Lung (tissue), 12 donors: ENCODE measurements around the gene SYCP1. TPM values are rescaled to one million over a fixed set of nuclear protein-coding genes. Genes with fewer than 3 reads are reported as not detected.
"Not testable (repeated sequence)": the region's sequence is repeated elsewhere in the genome, so short reads cannot be mapped to it uniquely, and the experiment has no call there.

Experiments used
- ATAC-seq: fragments of 200-7000 bp; cut with Tn5 transposase; one replicate; pipeline ENCODE4 v1.9.1; 2020; ENCODE audit warnings: moderate number of reproducible peaks; ENCODE audit not compliant: insufficient read depth, low FRiP score
- DNase-seq, 3 donors: peaks; one replicate each; pipeline ENCODE4 v3.0.0-alpha.2; 2013 to 2017
- H3K27ac ChIP-seq, 2 donors: one replicate each; pipeline ENCODE4 v1.5.1; 2013; ENCODE audit warnings: mild to moderate bottlenecking in 2 of 2, moderate library complexity in 2 of 2, control low read depth in 1 of 2, inconsistent platforms in 1 of 2, low read depth in 1 of 2, low read length in 1 of 2
- H3K27me3 ChIP-seq, 3 donors: one replicate each; pipeline ENCODE4 v1.5.1; 2013; ENCODE audit warnings: low read length in 2 of 3; ENCODE audit not compliant: control insufficient read depth in 3 of 3, insufficient read depth in 3 of 3
- H3K36me3 ChIP-seq, 4 donors: one replicate each; pipeline ENCODE4 v1.5.1; 2013; ENCODE audit warnings: low read length in 4 of 4, mild to moderate bottlenecking in 1 of 4, moderate library complexity in 1 of 4; ENCODE audit not compliant: control insufficient read depth in 4 of 4, insufficient read depth in 4 of 4
- H3K4me1 ChIP-seq, 5 donors: one replicate each; pipeline ENCODE4 v1.5.1; 2013; ENCODE audit warnings: low read length in 5 of 5, mild to moderate bottlenecking in 2 of 5, moderate library complexity in 1 of 5; ENCODE audit not compliant: control insufficient read depth in 5 of 5, insufficient read depth in 5 of 5
- H3K4me3 ChIP-seq: one replicate; pipeline ENCODE4 v1.5.1; 2013; ENCODE audit warnings: mild to moderate bottlenecking, control low read depth, moderate library complexity
- H3K9ac ChIP-seq, 2 donors: one replicate each; pipeline ENCODE4 v1.5.1; 2013; ENCODE audit warnings: low read length in 2 of 2, control low read depth in 1 of 2; ENCODE audit not compliant: insufficient read depth in 1 of 2
- H3K9me3 ChIP-seq, 4 donors: one replicate each; pipeline ENCODE4 v1.5.1; 2013; ENCODE audit warnings: low read length in 3 of 4, mild to moderate bottlenecking in 1 of 4, moderate library complexity in 1 of 4; ENCODE audit not compliant: control insufficient read depth in 4 of 4, insufficient read depth in 3 of 4
- WGBS, 2 donors: extraction: QIAGEN DNeasy Blood & Tissue Kit; methylation state at CpG; one replicate each; pipeline ENCODE4 v1.1.7; 2013; 5-methylcytosine and 5-hydroxymethylcytosine counted together
- polyA plus RNA-seq, 2 donors: library from polyadenylated mRNA; stranded (reverse); fragments of 200-250 nt; gene quantifications; one replicate each; pipeline ENCODE4 v1.2.1, GENCODE V29; 2013
- total RNA-seq, 2 donors: library from RNA; depleted of rRNA in 1 of 2; stranded (reverse); fragments of >200 nt in 1 of 2; gene quantifications; one replicate each; pipeline ENCODE4 v1.2.1, GENCODE V29; 2014 to 2021
- TF ChIP-seq, protein P1 (sequence below): IDR thresholded peaks from 2 replicates; pipeline ENCODE4 v1.5.1; 2012; ENCODE audit warnings: mild to moderate bottlenecking; ENCODE audit errors: control extremely low read depth, extremely low read depth
- donor health status: control.
- donor health status: control.
- donor health status: Bipolar disorder and iron deficiency.
- donor health status: healthy.
- donor health status: DM: yes; HTN: yes; CAD: no.

Gene SYCP1
- total and polyA plus RNA-seq, 4 donors, result 0.09 TPM; not detected in 3

DNA sequence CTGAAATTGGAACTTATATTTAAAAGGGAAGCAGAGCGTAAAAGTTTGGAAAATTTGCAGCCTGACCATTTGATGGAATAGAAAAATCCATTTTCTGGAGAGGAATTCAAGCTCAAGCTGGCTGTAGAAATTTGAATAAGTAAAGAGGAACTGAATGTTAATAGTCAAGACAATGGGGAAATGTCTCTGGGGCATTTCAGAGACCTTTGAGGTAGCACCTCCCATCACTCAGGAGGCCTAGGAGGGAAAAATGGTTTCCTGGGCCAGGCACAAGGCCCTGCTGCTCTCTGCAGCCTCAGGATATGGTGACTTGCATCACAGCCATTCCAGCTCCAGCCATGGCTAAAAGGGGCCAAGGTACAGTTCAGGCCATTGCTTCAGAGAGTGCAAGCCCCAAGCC lies 157.3 kb downstream of the SYCP1 start:
- H3K9ac ChIP-seq, result no peak overlapping the region
- no peak for ATAC-seq
- TF ChIP-seq, protein P1, sequence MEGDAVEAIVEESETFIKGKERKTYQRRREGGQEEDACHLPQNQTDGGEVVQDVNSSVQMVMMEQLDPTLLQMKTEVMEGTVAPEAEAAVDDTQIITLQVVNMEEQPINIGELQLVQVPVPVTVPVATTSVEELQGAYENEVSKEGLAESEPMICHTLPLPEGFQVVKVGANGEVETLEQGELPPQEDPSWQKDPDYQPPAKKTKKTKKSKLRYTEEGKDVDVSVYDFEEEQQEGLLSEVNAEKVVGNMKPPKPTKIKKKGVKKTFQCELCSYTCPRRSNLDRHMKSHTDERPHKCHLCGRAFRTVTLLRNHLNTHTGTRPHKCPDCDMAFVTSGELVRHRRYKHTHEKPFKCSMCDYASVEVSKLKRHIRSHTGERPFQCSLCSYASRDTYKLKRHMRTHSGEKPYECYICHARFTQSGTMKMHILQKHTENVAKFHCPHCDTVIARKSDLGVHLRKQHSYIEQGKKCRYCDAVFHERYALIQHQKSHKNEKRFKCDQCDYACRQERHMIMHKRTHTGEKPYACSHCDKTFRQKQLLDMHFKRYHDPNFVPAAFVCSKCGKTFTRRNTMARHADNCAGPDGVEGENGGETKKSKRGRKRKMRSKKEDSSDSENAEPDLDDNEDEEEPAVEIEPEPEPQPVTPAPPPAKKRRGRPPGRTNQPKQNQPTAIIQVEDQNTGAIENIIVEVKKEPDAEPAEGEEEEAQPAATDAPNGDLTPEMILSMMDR, result no peak
- H3K9me3 ChIP-seq, result peaks cover 0 to 8% (median 0%) of the 10 kb centered on the region in 4 donors
- H3K36me3 ChIP-seq, result no peaks in the 10 kb centered on the region
- H3K4me1 ChIP-seq, result no peaks in the 10 kb centered on the region
- no peaks in the 10 kb centered on the region for H3K27me3 ChIP-seq
- H3K4me3 ChIP-seq, result no peak overlapping the region
- no peak for DNase-seq
- no peak overlapping the region for H3K27ac ChIP-seq
- WGBS, 2 donors, result 96 to 97% methylated on average over 1 of the region's 1 CpG

DNA sequence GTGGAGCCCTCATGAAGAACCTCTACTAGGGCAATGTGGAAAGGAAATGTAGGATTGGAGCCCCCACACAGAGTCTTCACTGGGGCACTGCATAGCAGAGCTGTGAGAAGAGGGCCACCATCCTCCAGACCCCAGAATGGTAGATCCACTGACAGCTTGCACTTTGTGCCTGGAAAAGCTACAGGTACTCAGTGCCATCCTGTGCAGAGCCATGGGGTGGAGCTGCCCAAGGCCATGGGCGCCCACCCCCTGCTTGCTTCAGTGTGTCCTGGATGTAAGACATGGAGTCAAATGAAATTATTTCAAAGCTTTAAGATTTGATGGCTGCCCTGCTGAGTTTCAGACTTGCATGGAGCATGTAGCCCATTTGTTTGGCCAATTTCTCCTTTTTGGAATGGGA lies 157.8 kb downstream of the SYCP1 start:
- no peak overlapping the region for H3K27ac ChIP-seq
- WGBS, 2 donors, result 78 to 91% methylated on average over 1 of the region's 1 CpG
- no peak overlapping the region for H3K9ac ChIP-seq
- H3K4me1 ChIP-seq, result no peaks in the 10 kb centered on the region
- no peaks in the 10 kb centered on the region for H3K27me3 ChIP-seq
- no peak overlapping the region for H3K4me3 ChIP-seq
- H3K9me3 ChIP-seq, result peaks cover 0 to 8% (median 0%) of the 10 kb centered on the region in 4 donors
- no peaks in the 10 kb centered on the region for H3K36me3 ChIP-seq
- TF ChIP-seq, protein P1, result no peak
- ATAC-seq, result no peak
- DNase-seq, result no peak

DNA sequence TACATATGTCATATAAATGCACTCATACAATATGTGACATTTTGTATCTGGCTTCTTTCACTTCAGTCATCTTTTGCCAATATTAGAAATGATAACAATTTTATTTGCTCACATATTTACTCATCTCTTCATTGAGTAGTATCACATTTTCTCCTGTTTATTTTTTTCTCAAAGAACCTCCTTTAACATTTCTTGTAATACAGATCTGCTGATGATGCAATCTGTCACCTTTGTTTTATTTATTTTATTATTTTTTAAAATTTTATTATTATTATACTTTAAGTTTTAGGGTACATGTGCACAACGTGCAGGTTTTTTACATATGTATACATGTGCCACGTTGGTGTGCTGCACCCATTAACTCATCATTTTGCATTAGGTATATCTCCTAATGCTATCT lies 159.1 kb downstream of the SYCP1 start:
- no peaks in the 10 kb centered on the region for H3K36me3 ChIP-seq
- H3K9ac ChIP-seq, result no peak overlapping the region
- 81 to 89% methylated on average over 2 of the region's 2 CpGs for WGBS, 2 donors
- H3K27ac ChIP-seq, result no peak overlapping the region
- no peaks in the 10 kb centered on the region for H3K27me3 ChIP-seq
- DNase-seq, result no peak
- H3K9me3 ChIP-seq, result peaks cover 0 to 4% (median 0%) of the 10 kb centered on the region in 4 donors
- TF ChIP-seq, protein P1, result no peak
- H3K4me3 ChIP-seq, result no peak overlapping the region
- ATAC-seq, result no peak
- H3K4me1 ChIP-seq, result no peaks in the 10 kb centered on the region

DNA sequence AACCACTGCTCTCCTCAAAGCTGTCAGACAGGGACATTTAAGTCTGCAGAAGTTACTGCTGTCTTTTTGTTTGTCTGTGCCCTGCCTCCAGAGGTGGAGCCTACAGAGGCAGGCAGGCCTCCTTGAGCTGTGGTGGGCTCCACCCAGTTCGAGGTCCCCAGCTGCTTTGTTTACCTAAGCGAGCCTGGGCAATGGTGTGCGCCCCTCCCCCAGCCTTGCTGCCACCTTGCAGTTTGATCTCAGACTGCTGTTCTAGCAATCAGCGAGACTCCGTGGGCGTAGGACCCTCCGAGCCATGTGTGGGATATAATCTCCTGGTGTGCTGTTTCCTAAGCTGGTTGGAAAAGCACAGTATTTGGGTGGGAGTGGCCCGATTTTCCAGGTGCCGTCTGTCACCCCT lies 164.9 kb downstream of the SYCP1 start:
- not testable (repeated sequence) for H3K27ac ChIP-seq

More for the DNA sequence above, 164.9 kb downstream of the SYCP1 start:
- DNase-seq, H3K36me3 ChIP-seq, H3K4me1 ChIP-seq, ATAC-seq, H3K27me3 ChIP-seq, H3K9ac ChIP-seq, H3K9me3 ChIP-seq, H3K4me3 ChIP-seq: not testable (repeated sequence)
- WGBS, 2 donors, result 87 to 92% methylated on average over 9 of the region's 9 CpGs
